Sciatic nerve (tissue), 2 donors: ENCODE results near the gene TAS1R1. TPM values are rescaled to one million over a fixed set of nuclear protein-coding genes. Genes with fewer than 3 reads are reported as not detected.

Source experiments
- ATAC-seq: fragments of 200-7000 bp; cut with Tn5 transposase; one replicate; pipeline ENCODE4 v1.9.1; 2020; ENCODE audit warnings: mild to moderate bottlenecking, moderate library complexity
- DNase-seq: peaks from one replicate; pipeline ENCODE4 v3.0.0-alpha.2; 2020; ENCODE audit warnings: low spot score
- intact Hi-C: fragments of 100-400 bp; cut with DNase I; formaldehyde crosslinking; loops from one replicate; pipeline ENCODE4 v1.14.2; 2022
- total RNA-seq: library from RNA; stranded (reverse); fragmentation: NEBNext Ultra II Directional; extraction: Animal tissue kit (Norgen Biotek cat#: 25700); gene quantifications from one replicate; pipeline ENCODE4 v1.2.1, GENCODE V29; 2021
- donor health status: DM: no; HTN: no; CAD: no.
- donor health status: DM: no; HTN: no; CAD: no.

Gene TAS1R1
- total RNA-seq, 1 donor from 2014 or later, result not detected

DNA sequence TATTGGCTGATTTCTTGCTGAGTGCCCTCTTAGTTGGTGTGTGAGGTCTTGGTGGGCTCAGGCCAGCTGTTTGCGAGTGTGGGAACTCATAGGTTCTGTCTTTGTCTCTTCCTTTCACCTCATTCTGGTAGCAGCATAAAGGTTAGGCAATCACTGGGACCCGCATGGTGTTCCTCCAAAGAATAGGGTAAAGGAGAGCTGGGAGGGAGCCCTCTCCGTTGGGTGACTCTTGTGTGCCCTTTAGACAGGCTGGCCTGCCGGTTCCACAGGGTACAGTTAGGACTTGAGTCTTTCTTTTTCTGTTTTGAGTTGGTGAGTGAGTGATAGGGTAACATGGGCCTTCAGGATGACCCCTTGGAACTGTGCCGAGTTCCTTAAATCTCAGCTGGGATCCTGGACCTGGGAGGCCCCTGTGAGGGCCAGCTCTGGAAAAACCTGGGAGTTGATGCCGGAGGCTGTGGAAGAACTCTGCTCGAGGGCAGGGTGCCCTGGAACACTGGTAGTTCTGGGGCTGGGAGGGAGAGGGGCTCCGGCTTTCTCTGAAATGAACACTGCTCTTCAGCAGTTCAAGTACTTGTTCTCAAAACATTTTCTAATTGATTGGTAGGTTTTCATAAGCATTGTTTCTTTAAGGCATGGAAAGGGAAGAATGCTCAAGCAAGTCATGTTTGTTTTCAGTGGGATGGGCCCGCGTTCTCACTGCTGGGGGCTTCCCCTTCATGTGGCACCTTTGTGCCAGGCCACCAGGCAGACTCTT lies 67.5 kb downstream of the TAS1R1 start:
- DNase-seq, result no peak
- ATAC-seq, result no peak
- intact Hi-C loops, result no loop called here

DNA sequence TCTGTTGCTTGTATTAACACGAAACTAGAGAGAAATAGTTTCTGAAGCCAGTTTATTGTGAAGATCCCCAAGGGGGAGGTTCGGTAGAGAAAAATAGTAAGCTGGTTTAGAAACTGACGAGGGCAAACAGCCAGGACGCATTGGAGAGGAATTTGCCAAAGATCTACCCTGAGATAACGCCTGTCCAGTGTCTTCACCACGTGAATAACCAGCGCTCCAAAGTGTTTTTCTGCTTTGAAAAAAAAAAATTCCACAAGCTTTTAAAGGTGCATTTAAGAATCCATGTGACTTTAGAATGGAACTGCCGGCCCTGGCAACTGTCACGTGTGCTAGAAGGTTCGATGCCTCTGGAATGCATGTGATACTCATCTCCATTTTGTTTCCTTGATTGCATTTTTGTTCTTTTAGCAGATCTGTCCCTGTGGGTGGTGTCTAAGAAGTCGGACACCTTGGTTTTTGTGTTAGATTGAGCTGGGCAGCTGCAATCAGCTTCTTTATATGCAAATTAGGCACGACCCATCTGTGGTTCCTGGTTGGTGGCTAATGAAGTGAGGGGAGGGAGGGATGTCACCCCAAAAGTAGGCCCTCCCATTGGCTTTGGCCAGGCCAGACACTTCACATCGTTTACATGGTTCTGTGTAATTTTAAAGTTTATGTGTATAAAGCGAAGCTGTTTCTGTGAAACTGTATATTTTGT lies 68.3 kb downstream of the TAS1R1 start:
- intact Hi-C loops, result no loop called here
- DNase-seq (no peak), ATAC-seq (no peak)

DNA sequence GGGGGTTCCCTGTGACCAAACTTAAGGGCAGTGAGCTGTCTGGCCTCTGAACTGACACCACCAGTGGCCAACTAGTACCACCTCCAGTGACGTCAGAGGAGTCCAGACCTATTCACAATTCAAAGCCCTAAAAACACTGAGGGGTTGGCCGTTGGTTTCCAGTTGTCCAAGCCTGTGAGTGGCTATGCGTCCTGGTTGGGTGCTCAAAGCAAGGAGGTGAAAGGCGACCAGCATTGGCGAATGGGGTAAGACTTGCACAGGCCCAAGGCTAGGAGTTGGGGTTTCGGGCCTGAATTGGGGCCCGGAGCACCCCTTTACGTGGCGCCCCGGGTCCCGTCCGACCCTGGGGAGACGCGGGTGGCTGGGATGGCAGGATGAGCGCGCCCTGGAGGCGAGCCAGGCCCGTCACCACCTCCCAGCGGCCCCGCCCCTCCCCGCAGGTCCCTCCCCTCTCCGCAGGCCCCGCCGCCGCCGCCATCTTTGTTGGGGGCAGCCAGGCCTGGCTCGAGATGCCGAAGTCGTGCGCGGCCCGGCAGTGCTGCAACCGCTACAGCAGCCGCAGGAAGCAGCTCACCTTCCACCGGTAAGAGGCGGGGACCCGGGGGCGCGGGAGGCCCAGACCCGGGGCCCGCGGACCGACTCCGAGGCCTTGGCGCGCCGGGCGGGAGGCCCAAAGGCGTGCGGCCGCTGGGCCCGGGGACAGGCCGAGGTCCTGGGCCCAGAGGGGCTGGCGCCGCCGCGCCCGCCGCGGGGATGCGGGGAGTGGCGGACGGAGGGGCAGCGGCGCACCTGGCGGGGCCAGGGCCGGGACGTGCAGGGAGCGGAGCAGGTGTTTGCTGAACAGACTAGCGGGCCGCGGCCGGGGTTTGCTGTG lies 69.8 kb downstream of the TAS1R1 start, which contains the start of gene THAP3:
Gene THAP3 (plus strand): TSS at position 159 of the 874 bp plus-strand sequence. CDS start 351 bp downstream, at position 510.
- ATAC-seq (peak; percentile 93), DNase-seq (peak; percentile 92)
- intact Hi-C loops, result no loop called here

DNA sequence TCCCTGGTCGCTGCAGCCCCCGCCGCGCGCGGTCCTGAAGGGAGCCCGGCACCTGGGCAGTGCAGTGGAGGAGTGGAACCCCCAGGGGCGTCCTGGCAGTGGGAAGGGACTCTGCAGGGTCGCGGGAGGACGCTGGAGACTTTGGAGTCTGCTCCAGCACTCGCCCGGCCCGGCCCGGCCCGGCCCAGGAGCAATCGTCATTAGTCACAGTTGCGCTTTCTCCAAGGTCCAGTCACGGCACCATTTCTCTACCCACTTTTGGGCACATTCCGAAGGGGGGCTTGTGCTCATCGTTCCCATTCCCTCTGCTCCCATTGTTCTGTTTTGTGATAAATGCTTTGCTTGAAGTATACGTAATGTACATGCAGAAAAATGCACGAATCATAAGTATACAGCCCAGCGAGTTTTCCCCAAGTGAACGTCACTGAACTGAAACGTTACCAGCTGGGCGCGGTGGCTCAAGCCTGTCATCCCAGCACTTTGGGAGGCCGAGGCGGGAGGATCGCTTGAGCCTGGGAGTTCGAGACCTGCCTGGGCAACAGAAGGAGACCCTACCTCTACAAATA lies 70.6 kb downstream of the TAS1R1 start:
- intact Hi-C loops, result no loop called here
- DNase-seq (peak; percentile 65), ATAC-seq (peak; percentile 3)

GRCh38 chr1:6627031-6627430 lies 71.9 kb downstream of the TAS1R1 start:
- ATAC-seq (no peak), DNase-seq (no peak)
- intact Hi-C loops, result no loop called here

DNA sequence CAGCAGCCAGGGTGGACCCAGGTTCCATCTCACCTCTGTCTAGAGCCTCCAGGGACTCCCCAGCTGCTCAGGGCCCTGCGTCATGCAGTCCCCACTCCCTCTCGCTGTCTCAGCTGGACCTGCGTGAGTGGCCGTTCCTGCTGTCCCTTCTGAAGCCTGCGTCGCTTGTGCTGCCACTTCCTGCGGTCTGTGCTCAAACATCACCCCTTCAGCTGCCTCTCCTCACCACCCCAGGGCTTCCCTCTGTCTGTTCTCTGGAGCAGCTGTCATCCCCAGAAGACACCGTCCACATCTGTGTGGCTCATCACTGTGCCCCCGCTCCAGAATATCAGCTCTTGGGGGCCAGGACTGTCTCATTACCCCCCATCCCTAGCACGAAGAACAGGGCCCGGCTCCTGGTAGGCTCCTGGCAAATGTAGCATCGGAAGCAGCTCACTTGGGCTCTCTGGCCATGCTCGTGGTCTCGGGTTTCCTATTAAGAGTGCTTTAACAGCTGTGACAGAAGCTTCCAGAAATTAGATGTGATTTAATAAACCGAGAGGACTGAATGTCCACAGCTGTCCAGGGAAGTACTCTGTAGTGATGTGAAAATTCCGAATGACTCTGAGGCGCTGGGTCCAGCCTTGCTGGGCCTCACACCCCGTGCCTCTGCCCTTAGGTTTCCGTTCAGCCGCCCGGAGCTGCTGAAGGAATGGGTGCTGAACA lies 72.9 kb downstream of the TAS1R1 start:
- intact Hi-C loops, result no loop called here
- DNase-seq (no peak), ATAC-seq (no peak)

GRCh38 chr1:6628971-6629479 lies 73.9 kb downstream of the TAS1R1 start:
- intact Hi-C loops, result no loop called here
- DNase-seq (no peak), ATAC-seq (no peak)

Other genes starting within 250 kb of the TAS1R1 start
- 11.9 TPM for gene ACOT7, start 161.5 kb upstream of the TAS1R1 start, total RNA-seq
- not detected for gene HES2, start 135.4 kb upstream of the TAS1R1 start, total RNA-seq
- gene ESPN, start 130.5 kb upstream of the TAS1R1 start, total RNA-seq, result 14.4 TPM
- 52.0 TPM for gene TNFRSF25, start 89.1 kb upstream of the TAS1R1 start, total RNA-seq
- gene PLEKHG5, start 63.6 kb upstream of the TAS1R1 start, total RNA-seq, result 77.7 TPM
- gene NOL9, start 794 bp upstream of the TAS1R1 start, total RNA-seq, result 26.0 TPM
- gene ZBTB48, start 24.7 kb downstream of the TAS1R1 start, total RNA-seq, result 28.9 TPM
- gene KLHL21, start 47.6 kb downstream of the TAS1R1 start, total RNA-seq, result 31.4 TPM
- gene PHF13, start 58.4 kb downstream of the TAS1R1 start, total RNA-seq, result 19.3 TPM
- gene THAP3, start 69.6 kb downstream of the TAS1R1 start, total RNA-seq, result 20.4 TPM
- 38.7 TPM for gene DNAJC11, start 146.5 kb downstream of the TAS1R1 start, total RNA-seq
- 72.4 TPM for gene CAMTA1, start 230.1 kb downstream of the TAS1R1 start, total RNA-seq